HEK293 (cell line): Measurements from ENCODE around the gene MVP.

Experiments
- AEBP2 ChIP-seq: fragments of 450-650 bp; formaldehyde crosslinking; IDR thresholded peaks from 2 replicates; pipeline ENCODE4 v1.5.1; 2016; ENCODE audit warnings: missing biosample characterization, missing genetic modification characterization, borderline replicate concordance
- GLI2 ChIP-seq: fragments of 450-650 bp; formaldehyde crosslinking; IDR thresholded peaks from 2 replicates; pipeline ENCODE4; 2017; ENCODE audit warnings: missing biosample characterization, missing genetic modification characterization, low read depth, borderline replicate concordance
- GLIS1 ChIP-seq: fragments of 450-650 bp; formaldehyde crosslinking; IDR thresholded peaks from 2 replicates; pipeline ENCODE4 v1.5.1; 2016; ENCODE audit warnings: missing biosample characterization, missing genetic modification characterization
- MYNN ChIP-seq: fragments of 450-650 bp; formaldehyde crosslinking; IDR thresholded peaks from 2 replicates; pipeline ENCODE4 v1.5.1; 2016; ENCODE audit warnings: missing biosample characterization, missing genetic modification characterization, borderline replicate concordance
- OSR2 ChIP-seq: fragments of 450-650 bp; formaldehyde crosslinking; IDR thresholded peaks from 2 replicates; pipeline ENCODE4 v1.5.1; 2016; ENCODE audit warnings: missing biosample characterization, missing genetic modification characterization
- PRDM2 ChIP-seq: fragments of 450-650 bp; formaldehyde crosslinking; IDR thresholded peaks from 2 replicates; pipeline ENCODE4 v1.5.1; 2016; ENCODE audit warnings: missing biosample characterization, missing genetic modification characterization, borderline replicate concordance
- REPIN1 ChIP-seq: fragments of 450-650 bp; formaldehyde crosslinking; IDR thresholded peaks from 2 replicates; pipeline ENCODE4 v1.5.1; 2017; ENCODE audit warnings: missing biosample characterization, missing genetic modification characterization, low read depth
- SP7 ChIP-seq: fragments of 450-650 bp; formaldehyde crosslinking; IDR thresholded peaks from 2 replicates; pipeline ENCODE4 v1.5.1; 2016; ENCODE audit warnings: missing biosample characterization, missing genetic modification characterization
- TCF7L2 ChIP-seq: IDR thresholded peaks from 2 replicates; pipeline ENCODE4 v1.6.1; 2011; ENCODE audit warnings: low read depth, mild to moderate bottlenecking, inconsistent platforms, low read length, moderate library complexity, borderline replicate concordance
- ZFP3 ChIP-seq: fragments of 450-650 bp; formaldehyde crosslinking; IDR thresholded peaks from 2 replicates; pipeline ENCODE4 v1.5.1; 2016; ENCODE audit warnings: low read depth, missing biosample characterization, missing genetic modification characterization
- ZNF132 ChIP-seq: fragments of 450-650 bp; formaldehyde crosslinking; IDR thresholded peaks from 2 replicates; pipeline ENCODE4 v1.5.1; 2017; ENCODE audit warnings: missing biosample characterization, missing genetic modification characterization, borderline replicate concordance
- ZNF146 ChIP-seq: fragments of 450-650 bp; formaldehyde crosslinking; IDR thresholded peaks from 2 replicates; pipeline ENCODE4 v1.5.1; 2016; ENCODE audit warnings: missing biosample characterization, missing genetic modification characterization
- ZNF155 ChIP-seq: fragments of 450-650 bp; formaldehyde crosslinking; IDR thresholded peaks from 2 replicates; pipeline ENCODE4 v1.5.1; 2016; ENCODE audit warnings: missing biosample characterization, missing genetic modification characterization
- ZNF19 ChIP-seq: fragments of 450-650 bp; formaldehyde crosslinking; IDR thresholded peaks from 2 replicates; pipeline ENCODE4; 2016; ENCODE audit warnings: missing biosample characterization, missing genetic modification characterization, low read depth
- ZNF221 ChIP-seq: fragments of 450-650 bp; formaldehyde crosslinking; IDR thresholded peaks from 2 replicates; pipeline ENCODE4 v1.5.1; 2017; ENCODE audit warnings: missing biosample characterization, missing genetic modification characterization, borderline replicate concordance
- ZNF248 ChIP-seq: fragments of 450-650 bp; formaldehyde crosslinking; IDR thresholded peaks from 2 replicates; pipeline ENCODE4 v1.5.1; 2017; ENCODE audit warnings: missing biosample characterization, missing genetic modification characterization
- ZNF280C ChIP-seq: fragments of 450-650 bp; formaldehyde crosslinking; IDR thresholded peaks from 2 replicates; pipeline ENCODE4 v1.5.1; 2016; ENCODE audit warnings: missing biosample characterization, missing genetic modification characterization
- ZNF302 ChIP-seq: fragments of 450-650 bp; formaldehyde crosslinking; IDR thresholded peaks from 2 replicates; pipeline ENCODE4 v1.5.1; 2016; ENCODE audit warnings: missing biosample characterization, missing genetic modification characterization, low read depth
- ZNF324 ChIP-seq: fragments of 450-650 bp; formaldehyde crosslinking; IDR thresholded peaks from 2 replicates; pipeline ENCODE4 v1.5.1; 2016; ENCODE audit warnings: missing biosample characterization, missing genetic modification characterization
- ZNF391 ChIP-seq: fragments of 450-650 bp; formaldehyde crosslinking; IDR thresholded peaks from 2 replicates; pipeline ENCODE4 v1.5.1; 2016; ENCODE audit warnings: low read depth, missing biosample characterization, missing genetic modification characterization, borderline replicate concordance
- ZNF514 ChIP-seq: fragments of 450-650 bp; formaldehyde crosslinking; IDR thresholded peaks from 2 replicates; pipeline ENCODE4 v1.5.1; 2016; ENCODE audit warnings: missing biosample characterization, missing genetic modification characterization
- ZNF571 ChIP-seq: fragments of 450-650 bp; formaldehyde crosslinking; IDR thresholded peaks from 2 replicates; pipeline ENCODE4 v1.5.0; 2017; ENCODE audit warnings: missing biosample characterization, missing genetic modification characterization
- ZNF596 ChIP-seq: fragments of 450-650 bp; IDR thresholded peaks from 2 replicates; pipeline ENCODE4 v1.5.0; 2018; ENCODE audit warnings: missing biosample characterization, mild to moderate bottlenecking, missing genetic modification characterization, moderate library complexity
- ZNF600 ChIP-seq: fragments of 450-650 bp; formaldehyde crosslinking; IDR thresholded peaks from 2 replicates; pipeline ENCODE4 v1.5.1; 2016; ENCODE audit warnings: missing biosample characterization, missing genetic modification characterization
- ZNF623 ChIP-seq: fragments of 450-650 bp; formaldehyde crosslinking; IDR thresholded peaks from 2 replicates; pipeline ENCODE4 v1.5.1; 2016; ENCODE audit warnings: missing biosample characterization, missing genetic modification characterization
- ZNF629 ChIP-seq: fragments of 450-650 bp; formaldehyde crosslinking; IDR thresholded peaks from 2 replicates; pipeline ENCODE4 v1.5.1; 2017; ENCODE audit warnings: missing biosample characterization, missing genetic modification characterization
- ZNF692 ChIP-seq: fragments of 450-650 bp; formaldehyde crosslinking; IDR thresholded peaks from 2 replicates; pipeline ENCODE4 v1.5.1; 2016; ENCODE audit warnings: missing biosample characterization, missing genetic modification characterization
- ZSCAN4 ChIP-seq: fragments of 450-650 bp; formaldehyde crosslinking; IDR thresholded peaks from 2 replicates; pipeline ENCODE4 v1.5.1; 2017; ENCODE audit warnings: missing biosample characterization, missing genetic modification characterization

The MVP gene

GRCh38 chr16:29862884-29863668 lies 42.8 kb downstream of the MVP start, which contains the start of gene CDIPT (continued):
- no peak for TF ChIP-seq ZNF514 (tag by site-specific recombination)
- TF ChIP-seq ZNF302 (tag by site-specific recombination), result no peak
- TF ChIP-seq ZSCAN4 (tag by site-specific recombination), result no peak
- peak; percentile 61; the same call in 1 of the 2 replicates for TF ChIP-seq GLIS1
- peak; percentile 75 for TF ChIP-seq TCF7L2
- TF ChIP-seq ZNF629 (tag by site-specific recombination), result peak; percentile 93
- TF ChIP-seq ZNF623 (tag by site-specific recombination), result peak; percentile 37; the same call in 1 of the 2 replicates
- no peak for TF ChIP-seq ZNF280C (tag by site-specific recombination)
- TF ChIP-seq ZNF571 (tag by site-specific recombination), result no peak
- no peak for TF ChIP-seq PRDM2 (tag by site-specific recombination)
- TF ChIP-seq GLI2 (tag by site-specific recombination), result no peak
- TF ChIP-seq ZNF600, result no peak
- TF ChIP-seq OSR2 (tag by site-specific recombination), result peak; percentile 24
- no peak for TF ChIP-seq ZNF221 (tag by site-specific recombination)
- no peak for TF ChIP-seq MYNN
- TF ChIP-seq ZNF19 (tag by site-specific recombination), result no peak
- TF ChIP-seq SP7 (tag by site-specific recombination), result peak; percentile 93
- no peak for TF ChIP-seq AEBP2 (tag by site-specific recombination)
- peak; percentile 88 for TF ChIP-seq ZNF692 (tag by site-specific recombination)
- peak; percentile 7; the same call in 1 of the 2 replicates for TF ChIP-seq ZNF146 (tag by site-specific recombination)
- TF ChIP-seq ZNF391 (tag by site-specific recombination), result peak; percentile 72; the same call in 1 of the 2 replicates
- peak; percentile 81 for TF ChIP-seq ZNF596 (tag by site-specific recombination)
- TF ChIP-seq ZNF248 (tag by site-specific recombination), result no peak
- no peak for TF ChIP-seq ZNF132 (tag by site-specific recombination)
- peak; percentile 98 for TF ChIP-seq ZNF324
- no peak for TF ChIP-seq ZNF155 (tag by site-specific recombination)
- TF ChIP-seq REPIN1 (tag by site-specific recombination), result no peak
- no peak for TF ChIP-seq ZFP3 (tag by site-specific recombination)
